ENCODE measurements around the gene POU2F3.

DNA sequence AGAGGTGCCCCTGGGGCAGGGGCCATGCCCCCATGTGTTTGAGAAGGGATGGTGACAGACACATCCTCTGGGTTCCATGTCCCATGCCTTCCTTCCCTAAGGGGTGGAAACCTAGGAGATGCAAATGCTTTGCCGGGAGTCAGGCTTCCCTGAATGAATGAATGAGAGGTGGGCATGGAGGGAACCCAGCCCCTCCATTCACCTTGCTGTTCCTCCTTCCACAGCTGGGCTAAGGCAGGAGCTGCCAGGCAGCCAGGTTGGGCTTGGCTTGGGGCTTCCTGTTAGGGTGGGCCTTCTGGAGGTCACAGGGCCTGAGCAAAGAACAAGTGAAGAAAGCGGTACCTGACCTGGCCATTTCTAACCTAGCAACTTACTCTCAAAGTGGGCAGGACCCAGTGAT, 926 bp downstream of the POU2F3 start:
- TF ChIP-seq, protein P1, sequence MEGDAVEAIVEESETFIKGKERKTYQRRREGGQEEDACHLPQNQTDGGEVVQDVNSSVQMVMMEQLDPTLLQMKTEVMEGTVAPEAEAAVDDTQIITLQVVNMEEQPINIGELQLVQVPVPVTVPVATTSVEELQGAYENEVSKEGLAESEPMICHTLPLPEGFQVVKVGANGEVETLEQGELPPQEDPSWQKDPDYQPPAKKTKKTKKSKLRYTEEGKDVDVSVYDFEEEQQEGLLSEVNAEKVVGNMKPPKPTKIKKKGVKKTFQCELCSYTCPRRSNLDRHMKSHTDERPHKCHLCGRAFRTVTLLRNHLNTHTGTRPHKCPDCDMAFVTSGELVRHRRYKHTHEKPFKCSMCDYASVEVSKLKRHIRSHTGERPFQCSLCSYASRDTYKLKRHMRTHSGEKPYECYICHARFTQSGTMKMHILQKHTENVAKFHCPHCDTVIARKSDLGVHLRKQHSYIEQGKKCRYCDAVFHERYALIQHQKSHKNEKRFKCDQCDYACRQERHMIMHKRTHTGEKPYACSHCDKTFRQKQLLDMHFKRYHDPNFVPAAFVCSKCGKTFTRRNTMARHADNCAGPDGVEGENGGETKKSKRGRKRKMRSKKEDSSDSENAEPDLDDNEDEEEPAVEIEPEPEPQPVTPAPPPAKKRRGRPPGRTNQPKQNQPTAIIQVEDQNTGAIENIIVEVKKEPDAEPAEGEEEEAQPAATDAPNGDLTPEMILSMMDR (IDR thresholded peaks at IDR 0.05; ENCODE audit: low read length): no peak
- TF ChIP-seq EZH2 (IDR thresholded peaks at IDR 0.05; ENCODE audit: borderline replicate concordance, low read length): no peak

Measured in OCI-LY1 (cell line).